GM21825 (cell line): ENCODE results near the gene RAB11FIP5.

Experiments
- ATAC-seq: cut with Tn5 transposase; IDR thresholded peaks from one replicate; pipeline ENCODE4 v1.9.1; 2021; ENCODE audit warnings: mild to moderate bottlenecking, moderate library complexity; ENCODE audit not compliant: unreplicated experiment

The RAB11FIP5 gene

GRCh38 chr2:73088211-73088610 lies 24.5 kb downstream of the RAB11FIP5 start:
- no peak for ATAC-seq

GRCh38 chr2:73087311-73087710 lies 25.4 kb downstream of the RAB11FIP5 start:
- no peak for ATAC-seq

GRCh38 chr2:73085691-73086090 lies 27.1 kb downstream of the RAB11FIP5 start:
- peak; percentile 89 for ATAC-seq

- ATAC-seq = no peak
These were observed 27.8 kb downstream of the RAB11FIP5 start for GRCh38 chr2:73084971-73085370.

GRCh38 chr2:73083886-73084800 lies 28.6 kb downstream of the RAB11FIP5 start:
- ATAC-seq = no peak

GRCh38 chr2:73082523-73083410 lies 30.0 kb downstream of the RAB11FIP5 start:
- ATAC-seq = no peak

GRCh38 chr2:73081181-73081671 lies 31.5 kb downstream of the RAB11FIP5 start:
- ATAC-seq = no peak

- no peak for ATAC-seq
These were observed 32.2 kb downstream of the RAB11FIP5 start for GRCh38 chr2:73080321-73081131.

- ATAC-seq = no peak
These were observed 33.1 kb downstream of the RAB11FIP5 start for GRCh38 chr2:73079636-73080035.

- no peak for ATAC-seq
These were observed 34.0 kb downstream of the RAB11FIP5 start for GRCh38 chr2:73078457-73079411.

- no peak for ATAC-seq
These were observed 35.3 kb downstream of the RAB11FIP5 start for GRCh38 chr2:73077424-73077795.

GRCh38 chr2:73076701-73077423 lies 35.9 kb downstream of the RAB11FIP5 start:
- ATAC-seq = no peak

GRCh38 chr2:73075477-73076373 lies 37.0 kb downstream of the RAB11FIP5 start:
- no peak for ATAC-seq

GRCh38 chr2:73074110-73075069 lies 38.4 kb downstream of the RAB11FIP5 start:
- ATAC-seq = no peak

GRCh38 chr2:73072416-73072815 lies 40.3 kb downstream of the RAB11FIP5 start:
- ATAC-seq = no peak

GRCh38 chr2:73072129-73072395 lies 40.7 kb downstream of the RAB11FIP5 start:
- peak; percentile 5 for ATAC-seq
